Small intestine (tissue), 7 donors: ENCODE data around the gene SFRP4. TPM values are rescaled to one million over a fixed set of nuclear protein-coding genes. Genes with fewer than 3 reads are reported as not detected.
A peak's percentile ranks its signal among the peaks of the same experiment; 100 is the strongest.

Source experiments
- DNase-seq, 2 donors: peaks; one replicate each; pipeline versions ENCODE4 v3.0.0 to v3.0.0-alpha.2; 2013
- FAIRE-seq: peaks from 2 replicates; lab custom pipeline; 2012; peaks lifted over from hg19 to GRCh38; lab: Jason Lieb, UNC
- H3K27ac ChIP-seq, 3 donors: one replicate each; pipeline ENCODE4 v1.5.1; 2013; ENCODE audit warnings: low read length in 2 of 3, mild to moderate bottlenecking in 2 of 3, control low read depth in 1 of 3, inconsistent platforms in 1 of 3, low read depth in 1 of 3, moderate library complexity in 1 of 3
- H3K27me3 ChIP-seq, 3 donors: one replicate each; pipeline ENCODE4 v1.6.1; 2013; ENCODE audit warnings: low read length in 3 of 3, inconsistent platforms in 1 of 3; ENCODE audit not compliant: control insufficient read depth in 3 of 3, insufficient read depth in 3 of 3
- H3K36me3 ChIP-seq, 3 donors: one replicate each; pipeline ENCODE4 v1.6.1; 2013; ENCODE audit warnings: low read length in 3 of 3, inconsistent platforms in 1 of 3, low read depth in 1 of 3, mild to moderate bottlenecking in 1 of 3, moderate library complexity in 1 of 3; ENCODE audit not compliant: control insufficient read depth in 3 of 3, insufficient read depth in 2 of 3
- H3K4me1 ChIP-seq, 3 donors: one replicate each; pipeline ENCODE4 v1.6.1; 2013; ENCODE audit warnings: low read length in 2 of 3, inconsistent platforms in 1 of 3, low read depth in 1 of 3, mild to moderate bottlenecking in 1 of 3, moderate library complexity in 1 of 3; ENCODE audit not compliant: control insufficient read depth in 3 of 3, insufficient read depth in 2 of 3
- H3K4me3 ChIP-seq, 3 donors: one replicate each; pipeline ENCODE4 v1.5.1; 2013; ENCODE audit warnings: low read length in 3 of 3, control low read depth in 1 of 3, inconsistent platforms in 1 of 3, low read depth in 1 of 3, mild to moderate bottlenecking in 1 of 3, moderate library complexity in 1 of 3
- H3K9me3 ChIP-seq, 2 donors: one replicate each; pipeline ENCODE4 v1.6.1; 2013; ENCODE audit warnings: low read depth in 1 of 2, low read length in 1 of 2; ENCODE audit not compliant: control insufficient read depth in 2 of 2, insufficient read depth in 1 of 2
- WGBS, 3 donors: extraction: QIAGEN DNeasy Blood & Tissue Kit; methylation state at CpG; one replicate each; pipeline ENCODE4 v1.1.7; 2013; 5-methylcytosine and 5-hydroxymethylcytosine counted together
- polyA plus RNA-seq, 4 donors: library from polyadenylated mRNA; stranded (reverse) in 3 of 4; unstranded in 1 of 4; fragments of 200-250 nt in 3 of 4; fragments of 120-200 nt in 1 of 4; gene quantifications; one replicate each; pipeline versions ENCODE4 v1.2.1 to v1.2.3, GENCODE V29; 2013
- donor health status: healthy with polysubstance abuse.
- donor health status: control.
- donor health status: control.
- donor health status: Bipolar disorder and iron deficiency.
- donor health status: healthy.

Gene SFRP4
- polyA plus RNA-seq, 4 donors, result 0.25 to 0.36 TPM; not detected in 2

DNA sequence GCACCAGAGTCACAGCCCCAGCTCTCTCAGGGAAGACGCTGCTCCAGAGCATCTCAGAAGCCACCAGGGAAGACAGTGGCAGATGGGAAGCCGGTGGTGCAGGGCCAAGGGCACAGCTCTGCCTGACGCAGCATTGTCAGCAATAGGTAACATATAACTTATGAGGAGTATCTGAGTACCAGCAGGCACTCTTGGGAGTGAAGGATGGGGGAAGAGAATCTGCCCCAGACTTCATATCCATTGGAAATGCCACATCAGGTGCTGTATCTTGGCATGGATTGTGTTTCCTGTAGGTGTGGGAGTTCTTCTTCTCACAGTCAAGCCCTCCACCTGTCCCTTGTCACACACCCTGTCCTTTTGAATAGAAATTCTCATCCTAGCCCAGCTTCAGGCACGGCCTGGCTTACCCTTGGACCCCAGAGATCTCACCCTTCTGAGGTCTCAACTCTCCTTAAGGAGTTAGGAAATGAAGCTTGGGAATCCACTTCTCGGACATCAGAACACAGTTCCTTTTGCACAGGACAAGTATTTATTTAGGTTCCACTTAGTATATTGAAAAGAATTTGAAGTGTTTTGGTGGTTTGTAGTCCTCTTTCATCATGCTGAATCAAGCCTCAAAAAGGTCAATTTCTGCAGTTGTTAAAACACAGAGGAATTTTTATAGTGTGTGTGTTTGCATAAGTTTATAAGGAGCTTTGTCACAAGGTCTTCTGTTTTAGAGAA lies 13.8 kb upstream of the SFRP4 start:
- 81 to 86% (median 84%) methylated on average over 5 of the region's 5 CpGs for WGBS, 3 donors
- peaks cover 0 to 5% of the 10 kb centered on the region in 2 donors for H3K9me3 ChIP-seq
- H3K27ac ChIP-seq, result no peak overlapping the region
- no peak for DNase-seq
- no peak overlapping the region for H3K4me3 ChIP-seq
- H3K27me3 ChIP-seq, result no peaks in the 10 kb centered on the region
- FAIRE-seq, result no peak
- H3K4me1 ChIP-seq, result peaks cover 0 to 4% (median 0%) of the 10 kb centered on the region in 3 donors
- peaks cover 0 to 2% (median 0%) of the 10 kb centered on the region in 3 donors for H3K36me3 ChIP-seq

DNA sequence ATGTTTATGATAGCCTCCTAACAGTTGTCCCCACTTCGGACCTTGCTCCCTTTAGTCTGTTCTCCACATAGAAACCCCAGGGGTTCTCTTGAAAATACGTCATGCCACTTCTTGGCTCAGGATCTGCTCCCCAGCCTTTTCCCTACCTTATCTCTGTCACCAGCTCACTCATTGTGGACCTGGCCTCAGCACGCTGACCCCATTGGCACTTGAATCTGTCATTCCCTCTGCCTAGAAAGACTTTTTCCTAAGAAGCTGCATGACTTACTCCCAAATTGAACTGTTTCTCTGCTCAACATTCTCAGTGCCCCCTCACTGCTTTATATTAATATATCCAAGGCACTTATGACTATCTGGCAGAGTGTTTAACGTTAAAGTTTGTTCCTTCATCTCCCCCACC lies 12.3 kb upstream of the SFRP4 start:
- Histone ChIP-seq H3K36me3 (peaks cover 0 to 2% (median 0%) of the 10 kb centered on the region in 3 donors), H3K9me3 (peaks cover 0 to 5% of the 10 kb centered on the region in 2 donors), H3K27ac (no peak overlapping the region), H3K4me3 (no peak overlapping the region), H3K27me3 (no peaks in the 10 kb centered on the region), H3K4me1 (peaks cover 0 to 4% (median 0%) of the 10 kb centered on the region in 3 donors)
- DNase-seq, result peak in 1 of 2 donors; percentile 22
- WGBS, 3 donors, result 35 to 85% (median 52%) methylated on average over 4 of the region's 4 CpGs
- no peak for FAIRE-seq

DNA sequence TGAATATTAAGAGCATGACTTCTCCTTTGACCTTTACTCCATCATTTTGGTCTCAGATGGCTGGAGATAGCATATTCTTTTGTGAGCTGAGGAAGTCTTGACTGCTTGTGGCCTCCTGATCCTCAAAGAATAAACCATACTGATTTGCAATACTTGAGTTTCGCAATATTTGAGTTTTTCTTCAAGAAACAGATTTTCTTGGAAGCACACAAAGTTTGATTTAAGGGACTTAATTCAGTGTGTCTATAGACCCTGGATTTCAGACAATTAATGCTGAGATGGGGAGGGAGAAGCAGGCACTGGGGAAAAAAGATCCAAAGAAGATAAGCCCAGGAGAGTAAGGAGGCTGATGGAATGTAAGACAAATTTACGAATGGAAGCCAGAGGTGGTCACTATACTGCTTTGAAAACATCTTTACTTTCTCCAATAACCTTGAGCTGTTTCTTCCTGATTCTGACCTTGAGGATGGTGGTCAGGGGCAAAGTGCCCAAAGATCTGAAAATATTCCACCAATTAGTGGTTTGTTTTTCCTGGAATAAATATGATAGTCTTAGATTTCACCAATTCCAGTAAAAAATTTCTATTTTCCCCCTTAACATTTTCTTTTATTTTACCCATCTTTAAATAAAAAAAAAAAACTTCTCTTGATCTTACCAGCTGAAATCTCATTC lies 11.3 kb upstream of the SFRP4 start:
- WGBS, 3 donors, result 86 to 94% (median 86%) methylated on average over 2 of the region's 2 CpGs
- H3K4me1 ChIP-seq, result peaks cover 0 to 4% (median 0%) of the 10 kb centered on the region in 3 donors
- DNase-seq (no peak), FAIRE-seq (no peak)
- H3K9me3 ChIP-seq, result peaks cover 0 to 5% of the 10 kb centered on the region in 2 donors
- H3K4me3 ChIP-seq, result no peak overlapping the region
- H3K27me3 ChIP-seq, result no peaks in the 10 kb centered on the region
- H3K36me3 ChIP-seq, result peaks cover 0 to 2% (median 0%) of the 10 kb centered on the region in 3 donors
- no peak overlapping the region for H3K27ac ChIP-seq

DNA sequence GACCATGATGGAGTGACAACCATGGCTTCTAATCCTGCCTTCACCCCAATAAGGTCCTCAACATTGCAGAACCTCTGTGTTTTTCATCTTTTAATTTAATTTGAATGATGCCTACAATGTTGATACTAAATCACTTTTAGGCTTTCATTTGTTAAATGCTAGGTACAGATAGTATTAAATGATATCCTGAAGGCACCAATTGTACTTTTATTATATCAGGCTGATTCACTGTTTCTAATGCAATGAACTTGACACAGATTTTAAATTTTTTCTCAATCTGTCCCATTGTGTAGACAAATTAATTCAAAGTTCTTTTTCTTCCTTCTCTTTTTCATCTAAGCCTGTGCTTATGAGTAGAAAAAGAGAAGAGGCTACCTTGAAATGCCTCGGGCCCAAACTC lies 9.0 kb upstream of the SFRP4 start:
- 89 to 100% (median 96%) methylated on average over 1 of the region's 1 CpG for WGBS, 3 donors
- no peak for FAIRE-seq
- peaks cover 0 to 5% of the 10 kb centered on the region in 2 donors for H3K9me3 ChIP-seq

DNA sequence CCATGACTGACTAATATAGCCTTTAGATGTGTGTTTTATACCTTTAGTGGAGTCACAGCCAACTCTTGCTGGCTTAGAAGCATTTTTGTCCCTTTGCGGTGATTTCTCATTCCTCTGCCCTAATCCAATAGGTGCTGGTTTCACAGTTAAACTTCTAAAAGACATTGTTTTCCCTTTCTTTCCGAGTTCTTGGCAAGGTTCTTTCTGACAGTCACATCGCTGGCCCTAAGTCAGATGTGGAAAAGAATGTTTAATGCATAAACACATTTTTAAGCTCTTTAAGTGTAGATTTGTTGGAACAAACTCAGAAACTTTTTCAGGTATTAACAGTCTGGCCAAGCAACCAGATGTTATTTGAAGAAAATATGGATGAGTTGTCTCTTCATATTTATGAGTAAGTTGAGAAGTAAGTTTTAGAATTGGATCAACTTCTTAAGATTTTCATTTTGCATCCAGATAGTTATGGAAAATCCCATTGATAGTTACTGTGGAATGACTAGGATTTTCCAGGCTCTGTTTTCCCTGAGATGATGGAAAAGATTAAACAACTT lies 7.9 kb upstream of the SFRP4 start:
- peaks cover 0 to 7% (median 3%) of the 10 kb centered on the region in 3 donors for H3K4me1 ChIP-seq
- FAIRE-seq (no peak), DNase-seq (no peak)
- peaks cover 0 to 5% of the 10 kb centered on the region in 2 donors for H3K9me3 ChIP-seq
- 79 to 90% (median 86%) methylated on average over 3 of the region's 3 CpGs for WGBS, 3 donors
- peaks cover 0 to 21% (median 0%) of the 10 kb centered on the region in 3 donors for H3K27me3 ChIP-seq
- H3K27ac ChIP-seq, result no peak overlapping the region
- H3K36me3 ChIP-seq, result no peaks in the 10 kb centered on the region
- H3K4me3 ChIP-seq, result no peak overlapping the region

More for the DNA sequence above, 9.0 kb upstream of the SFRP4 start:
- Histone ChIP-seq H3K4me1 (peaks cover 0 to 4% (median 3%) of the 10 kb centered on the region in 3 donors), H3K27me3 (peaks cover 0 to 11% (median 0%) of the 10 kb centered on the region in 3 donors), H3K36me3 (peaks cover 0 to 2% (median 0%) of the 10 kb centered on the region in 3 donors), H3K27ac (no peak overlapping the region), H3K4me3 (no peak overlapping the region)
- DNase-seq, result no peak

DNA sequence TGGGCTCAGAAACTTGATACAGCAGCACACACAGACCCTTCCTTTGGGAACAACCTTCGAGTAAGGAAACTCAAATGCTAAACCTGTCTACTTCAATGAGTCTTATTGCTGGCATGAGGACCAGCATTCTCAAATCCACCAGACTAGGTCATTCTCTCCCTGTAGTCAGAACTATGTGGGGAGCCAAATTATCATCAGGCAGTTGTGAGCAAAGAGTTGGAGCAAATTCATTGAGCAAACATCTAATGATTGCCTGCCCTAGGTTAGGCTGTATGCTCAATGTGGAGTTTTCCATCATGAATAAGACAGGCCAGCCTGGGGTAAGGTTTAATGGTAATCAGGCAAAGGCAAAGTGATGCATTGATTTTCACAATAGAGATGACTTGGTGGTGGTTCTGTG lies 7.4 kb upstream of the SFRP4 start:
- WGBS, 3 donors, result 71 to 83% (median 79%) methylated on average over 1 of the region's 1 CpG
- Histone ChIP-seq H3K27ac (no peak overlapping the region), H3K27me3 (peaks cover 0 to 26% (median 0%) of the 10 kb centered on the region in 3 donors), H3K4me3 (no peak overlapping the region), H3K36me3 (no peaks in the 10 kb centered on the region), H3K4me1 (peaks cover 0 to 7% (median 3%) of the 10 kb centered on the region in 3 donors), H3K9me3 (peaks cover 0 to 5% of the 10 kb centered on the region in 2 donors)
- DNase-seq (no peak), FAIRE-seq (no peak)

DNA sequence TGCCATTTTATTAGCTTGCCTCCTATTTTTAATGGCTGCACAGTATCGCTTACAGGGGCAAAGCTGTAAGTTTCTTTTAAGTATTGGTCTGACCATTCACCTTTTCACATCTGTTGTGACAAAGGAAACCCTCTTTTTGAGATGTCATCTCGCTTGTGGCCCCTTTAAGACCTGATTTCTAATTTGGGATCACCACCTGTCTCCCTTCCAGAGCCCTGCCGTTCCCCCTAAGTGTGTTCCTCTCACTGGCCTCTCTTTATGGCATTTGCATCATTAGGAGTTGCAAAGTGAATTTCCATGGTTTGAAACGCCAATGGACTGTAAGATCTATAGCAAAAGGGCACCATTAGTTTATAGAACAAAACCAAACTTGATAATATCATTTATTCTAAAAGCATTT lies 5.3 kb upstream of the SFRP4 start:
- no peak for FAIRE-seq
- 26 to 61% (median 44%) methylated on average over 4 of the region's 4 CpGs for WGBS, 3 donors

More for the DNA sequence above, 5.3 kb upstream of the SFRP4 start:
- H3K36me3 ChIP-seq, result no peaks in the 10 kb centered on the region
- DNase-seq, result no peak
- H3K4me3 ChIP-seq, result peak overlapping the region in 1 of 3 donors; percentile 42
- peaks cover 0 to 5% (median 3%) of the 10 kb centered on the region in 3 donors for H3K4me1 ChIP-seq
- H3K9me3 ChIP-seq, result peaks cover 0 to 5% of the 10 kb centered on the region in 2 donors
- peaks cover 0 to 37% (median 0%) of the 10 kb centered on the region in 3 donors for H3K27me3 ChIP-seq
- H3K27ac ChIP-seq, result no peak overlapping the region
